ENCODE results near the gene MINK1. TPM values are rescaled to one million over a fixed set of nuclear protein-coding genes. Genes with fewer than 3 reads are reported as not detected.

MINK1 gene
- total and polyA plus RNA-seq, 2 of the 13 experiments (the other 11 are each of a cell fraction or from before 2014, with no cell fraction given) = 17.2 to 63.9 TPM

DNA sequence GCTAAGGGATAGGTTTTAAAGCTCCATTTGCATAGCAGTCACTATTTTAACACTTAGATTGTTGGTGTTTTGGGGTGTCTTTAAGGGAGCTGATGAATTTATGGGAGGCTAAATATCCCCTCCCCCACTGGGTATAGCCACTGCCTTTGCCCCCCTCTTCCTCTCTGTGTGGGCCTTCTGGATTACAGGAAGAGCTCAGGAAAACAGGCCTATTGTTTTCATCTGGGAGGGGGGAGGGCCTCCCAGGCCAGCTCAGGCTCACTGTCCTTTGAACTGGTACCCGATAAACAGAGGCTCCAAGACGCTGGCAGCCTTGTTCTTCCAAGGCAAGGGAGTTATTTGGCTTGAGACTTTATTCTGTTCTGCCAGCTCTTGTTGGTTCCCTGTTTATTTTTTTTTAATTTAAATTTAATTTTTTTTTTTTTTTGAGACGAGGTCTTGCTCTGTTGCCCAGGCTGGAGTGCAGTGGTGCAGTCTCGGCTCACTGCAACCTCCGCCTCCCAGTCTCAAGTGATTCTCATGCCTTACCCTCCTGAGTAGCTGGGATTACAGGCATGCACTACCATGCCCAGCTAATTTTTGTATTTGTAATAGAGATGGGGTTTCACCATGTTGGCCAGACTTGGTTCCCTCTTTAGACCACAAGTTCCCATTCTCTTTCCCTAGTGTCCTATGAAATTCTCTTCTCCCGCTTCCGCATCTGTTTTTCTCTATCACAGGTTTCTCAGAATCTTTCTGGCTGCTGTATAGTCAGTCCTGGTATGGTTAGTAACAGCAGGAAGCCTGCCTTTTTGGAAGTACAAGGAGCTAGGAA is 25.1 kb downstream of the MINK1 start (continued):
- TF ChIP-seq NCOA5 (CRISPR knock-in tag; IDR thresholded peaks at IDR 0.05) (no peak), ONECUT2 (CRISPR knock-in tag; IDR thresholded peaks at IDR 0.05) (no peak), ZNF557 (CRISPR knock-in tag; IDR thresholded peaks at IDR 0.05) (no peak), TBX2 (CRISPR knock-in tag; IDR thresholded peaks at IDR 0.05; ENCODE audit: borderline replicate concordance) (peak; percentile 58), SIX1 (CRISPR knock-in tag; IDR thresholded peaks at IDR 0.05; ENCODE audit: borderline replicate concordance) (peak; percentile 54; the same call in 1 of the 2 replicates), HCFC1 (IDR thresholded peaks at IDR 0.05; ENCODE audit: low read depth, low read length) (no peak), ZNF251 (CRISPR knock-in tag; IDR thresholded peaks at IDR 0.05) (no peak), SMYD3 (CRISPR knock-in tag; IDR thresholded peaks at IDR 0.05) (no peak), RARG (CRISPR knock-in tag; IDR thresholded peaks at IDR 0.05; ENCODE audit: low read depth) (no peak)

- H3K79me2 ChIP-seq (ENCODE audit: insufficient read depth, low read length) = peaks cover 50% of the 10 kb centered on the region
- H3K4me1 ChIP-seq (ENCODE audit: insufficient read depth, low read length) = peaks cover 66% of the 10 kb centered on the region
- no peaks in the 10 kb centered on the region for H3K9me3 ChIP-seq (ENCODE audit: low read length)
- FAIRE-seq (no peak), ATAC-seq (no peak), DNase-seq (ENCODE audit: low spot score) (no peak)
- POLR2A ChIA-PET = interaction anchor here (1.0 to 2.0 kb wide), 6 partner anchors 12 to 150 kb away, joined by 3 to 12 read pairs (median 8); partner anchors contain the start of genes GLTPD2, RNF167 and SLC25A11
- H3K4me2 ChIP-seq (ENCODE audit: low read depth, low read length) = peak overlapping the region; percentile 46
- intact Hi-C loops (cut with micrococcal nuclease; ENCODE audit: unreplicated experiment) (no loop called here), in situ Hi-C loops (cut with HindIII; ENCODE audit: extremely low pct_ligation_motif_present, low pct_unique_long_range_greater_than_20kb) (no loop called here)
- H3K27ac ChIP-seq (ENCODE audit: extremely low read length, insufficient read depth, low read length) = peak overlapping the region; percentile 51
- no peaks in the 10 kb centered on the region for H4K20me1 ChIP-seq (ENCODE audit: insufficient read depth, low read length)
- no peak overlapping the region for H2AFZ ChIP-seq (ENCODE audit: low read length)
- H3K36me3 ChIP-seq (replicated peaks in 1 of 2; ENCODE audit: control insufficient read depth in 1 of 2, insufficient read depth in 2 of 2, low read length in 2 of 2) = peaks cover 11 to 40% of the 10 kb centered on the region in 2 experiments
- TF ChIP-seq ZFY (CRISPR knock-in tag; IDR thresholded peaks at IDR 0.05) = no peak
- TF ChIP-seq, protein P1, sequence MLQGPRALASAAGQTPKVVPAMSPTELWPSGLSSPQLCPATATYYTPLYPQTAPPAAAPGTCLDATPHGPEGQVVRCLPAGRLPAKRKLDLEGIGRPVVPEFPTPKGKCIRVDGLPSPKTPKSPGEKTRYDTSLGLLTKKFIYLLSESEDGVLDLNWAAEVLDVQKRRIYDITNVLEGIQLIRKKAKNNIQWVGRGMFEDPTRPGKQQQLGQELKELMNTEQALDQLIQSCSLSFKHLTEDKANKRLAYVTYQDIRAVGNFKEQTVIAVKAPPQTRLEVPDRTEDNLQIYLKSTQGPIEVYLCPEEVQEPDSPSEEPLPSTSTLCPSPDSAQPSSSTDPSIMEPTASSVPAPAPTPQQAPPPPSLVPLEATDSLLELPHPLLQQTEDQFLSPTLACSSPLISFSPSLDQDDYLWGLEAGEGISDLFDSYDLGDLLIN (CRISPR knock-in tag; IDR thresholded peaks at IDR 0.05; ENCODE audit: borderline replicate concordance) = no peak
- peak; percentile 46; the same call in 1 of the 2 replicates for TF ChIP-seq ZNF687 (CRISPR knock-in tag; IDR thresholded peaks at IDR 0.05)
- TF ChIP-seq IRX3 (CRISPR knock-in tag; IDR thresholded peaks at IDR 0.05; ENCODE audit: borderline replicate concordance, low read depth) = no peak
- TF ChIP-seq GTF2F1 (IDR thresholded peaks at IDR 0.05; ENCODE audit: low read length) = no peak
- no peak for TF ChIP-seq ZNF749 (CRISPR knock-in tag; IDR thresholded peaks at IDR 0.05; ENCODE audit: borderline replicate concordance)
- TF ChIP-seq TMF1 (CRISPR knock-in tag; IDR thresholded peaks at IDR 0.05; ENCODE audit: low read depth) = no peak
- TF ChIP-seq ZBTB20 (CRISPR knock-in tag; IDR thresholded peaks at IDR 0.05; ENCODE audit: borderline replicate concordance, low read depth) = no peak
- TF ChIP-seq TCF7 (IDR thresholded peaks at IDR 0.05; ENCODE audit: low read depth) = no peak
- peak overlapping the region; percentile 36; the same call in 1 of the 2 replicates for H3K9ac ChIP-seq (ENCODE audit: insufficient read depth, low read depth, low read length)
- H3K27me3 ChIP-seq (ENCODE audit: control insufficient read depth in 1 of 2, insufficient read depth in 2 of 2, low read length in 2 of 2) = no peaks in the 10 kb centered on the region
- BruUV-seq (replicated peaks) = no TSS peak
- H3K4me3 ChIP-seq (replicated peaks in 1 of 3; ENCODE audit: insufficient read depth in 1 of 3, low read depth in 2 of 3, low read length in 3 of 3) = no peak overlapping the region
- WGBS (ENCODE audit: low lambda C conversion rate) = 34% methylated on average over 3 of the region's 5 CpGs
- CTCF ChIA-PET (ENCODE audit: low intra/inter-chr PET ratio, low total read pairs) = no interaction called here
Measured at GRCh38 chr17:4858882-4859260, 25.7 kb downstream of the MINK1 start.
